Trophoblast cell (in vitro differentiated cells and primary cell): Measurements from ENCODE around the gene PCLO.
"Not testable (repeated sequence)": the region's sequence is repeated elsewhere in the genome, so short reads cannot be mapped to it uniquely, and the experiment has no call there.

Source experiments
- DNase-seq, 2 donors: peaks; one replicate each; pipeline ENCODE4 v3.0.0-alpha.2; 2016
- H2AFZ ChIP-seq: 2 replicates; pipeline ENCODE4 v1.6.1; 2013; ENCODE audit warnings: low read length, moderate library complexity, mild to moderate bottlenecking; ENCODE audit not compliant: insufficient read depth, poor library complexity
- H2AK5ac ChIP-seq: 2 replicates; pipeline ENCODE4 v1.6.1; 2013; ENCODE audit warnings: mild to moderate bottlenecking, low read length
- H2BK120ac ChIP-seq: 2 replicates; pipeline ENCODE4 v1.6.1; 2013; ENCODE audit warnings: low read length, mild to moderate bottlenecking, moderate library complexity; ENCODE audit not compliant: insufficient read depth, poor library complexity
- H2BK12ac ChIP-seq: 2 replicates; pipeline ENCODE4 v1.6.1; 2013; ENCODE audit warnings: mild to moderate bottlenecking, low read length, moderate library complexity
- H2BK5ac ChIP-seq: 2 replicates; pipeline ENCODE4 v1.6.1; 2013; ENCODE audit warnings: low read length, low read depth, moderate library complexity, mild to moderate bottlenecking; ENCODE audit not compliant: poor library complexity
- H3K14ac ChIP-seq: 2 replicates; pipeline ENCODE4 v1.6.1; 2013; ENCODE audit warnings: mild to moderate bottlenecking, low read length
- H3K18ac ChIP-seq: 2 replicates; pipeline ENCODE4 v1.6.1; 2013; ENCODE audit warnings: mild to moderate bottlenecking, low read length
- H3K23ac ChIP-seq: 2 replicates; pipeline ENCODE4 v1.6.1; 2013; ENCODE audit warnings: low read length
- H3K27ac ChIP-seq: 2 replicates; pipeline ENCODE4 v1.5.1; 2013; ENCODE audit warnings: low read depth, mild to moderate bottlenecking, inconsistent platforms, low read length, moderate library complexity
- H3K27me3 ChIP-seq: 2 replicates; pipeline ENCODE4 v1.6.1; 2013; ENCODE audit warnings: inconsistent platforms, mild to moderate bottlenecking, low read length, moderate library complexity; ENCODE audit not compliant: insufficient read depth
- H3K36me3 ChIP-seq, 2 experiments: 1 replicate in 1 of 2; 2 replicates in 1 of 2; pipeline ENCODE4 v1.6.1; 2013; ENCODE audit warnings: low read length in 2 of 2, mild to moderate bottlenecking in 2 of 2, moderate library complexity in 1 of 2; ENCODE audit not compliant: insufficient read depth in 2 of 2, control insufficient read depth in 1 of 2
- H3K4ac ChIP-seq: 2 replicates; pipeline ENCODE4 v1.6.1; 2013; ENCODE audit warnings: low read depth, mild to moderate bottlenecking, low read length, moderate library complexity
- H3K4me1 ChIP-seq, 2 experiments: 1 replicate in 1 of 2; 2 replicates in 1 of 2; pipeline ENCODE4 v1.6.1; 2013; ENCODE audit warnings: low read length in 2 of 2, mild to moderate bottlenecking in 2 of 2, moderate library complexity in 1 of 2; ENCODE audit not compliant: insufficient read depth in 2 of 2, control insufficient read depth in 1 of 2
- H3K4me2 ChIP-seq: 2 replicates; pipeline ENCODE4 v1.6.1; 2013; ENCODE audit warnings: inconsistent platforms, mild to moderate bottlenecking, low read length, moderate library complexity
- H3K4me3 ChIP-seq: 2 replicates; pipeline ENCODE4 v1.5.1; 2013; ENCODE audit warnings: mild to moderate bottlenecking, low read depth, low read length, inconsistent platforms
- H3K79me1 ChIP-seq: one replicate; pipeline ENCODE4 v1.6.1; 2013; ENCODE audit warnings: low read length
- H3K79me2 ChIP-seq: 2 replicates; pipeline ENCODE4 v1.6.1; 2013; ENCODE audit warnings: low read length, mild to moderate bottlenecking; ENCODE audit not compliant: control insufficient read depth, insufficient read depth, poor library complexity
- H3K9ac ChIP-seq: 2 replicates; pipeline ENCODE4 v1.6.1; 2013; ENCODE audit warnings: mild to moderate bottlenecking, low read length
- H3K9me3 ChIP-seq: 2 replicates; pipeline ENCODE4 v1.6.1; 2013; ENCODE audit warnings: low read depth, mild to moderate bottlenecking, control low read depth, inconsistent platforms, low read length; ENCODE audit not compliant: insufficient read depth
- H4K12ac ChIP-seq: 2 replicates; pipeline ENCODE4 v1.6.1; 2013; ENCODE audit warnings: low read depth, mild to moderate bottlenecking, low read length, moderate library complexity
- H4K8ac ChIP-seq: 2 replicates; pipeline ENCODE4 v1.6.1; 2013; ENCODE audit warnings: low read depth, mild to moderate bottlenecking, low read length, moderate library complexity
- H4K91ac ChIP-seq: one replicate; pipeline ENCODE4 v1.6.1; 2013; ENCODE audit warnings: low read depth, mild to moderate bottlenecking, low read length, moderate library complexity
- WGBS: extraction: QIAGEN DNeasy Blood & Tissue Kit; methylation state at CpG from one replicate; pipeline ENCODE4 v1.1.7; 2013; ENCODE audit warnings: missing lambda C conversion rate; ENCODE audit not compliant: insufficient read length, insufficient coverage; ENCODE audit errors: extremely low coverage; 5-methylcytosine and 5-hydroxymethylcytosine counted together

PCLO gene

DNA sequence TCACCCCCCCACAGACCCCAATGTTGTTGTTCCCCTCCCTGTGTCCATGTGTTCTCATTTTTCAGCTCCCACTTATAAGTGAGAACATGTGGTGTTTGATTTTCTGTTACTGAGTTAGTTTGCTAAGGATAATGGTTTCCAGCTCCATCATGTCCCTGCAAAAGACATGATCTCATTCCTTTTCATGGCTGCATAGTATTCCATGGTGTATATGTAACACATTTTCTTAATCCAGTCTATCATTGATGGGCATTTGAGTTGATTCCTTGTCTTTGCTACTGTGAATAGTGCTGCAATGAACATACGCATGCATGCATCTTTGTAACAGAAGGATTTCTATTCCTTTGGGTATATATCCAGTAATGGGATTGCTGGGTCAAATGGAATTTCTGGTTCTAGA lies 82.8 kb downstream of the PCLO start:
- not testable (repeated sequence) for H3K4me3 ChIP-seq, H4K8ac ChIP-seq, H2BK120ac ChIP-seq, H3K4me1 ChIP-seq, H3K79me2 ChIP-seq, H3K4ac ChIP-seq, DNase-seq, H2AFZ ChIP-seq, H2BK12ac ChIP-seq, H4K12ac ChIP-seq, H4K91ac ChIP-seq, H3K23ac ChIP-seq, H2BK5ac ChIP-seq, H3K79me1 ChIP-seq, H3K27ac ChIP-seq, H3K18ac ChIP-seq, H2AK5ac ChIP-seq, H3K36me3 ChIP-seq, H3K27me3 ChIP-seq, H3K9ac ChIP-seq, H3K9me3 ChIP-seq, H3K14ac ChIP-seq, H3K4me2 ChIP-seq
- WGBS, result no CpG with 5 or more reads among the region's 1 CpG

DNA sequence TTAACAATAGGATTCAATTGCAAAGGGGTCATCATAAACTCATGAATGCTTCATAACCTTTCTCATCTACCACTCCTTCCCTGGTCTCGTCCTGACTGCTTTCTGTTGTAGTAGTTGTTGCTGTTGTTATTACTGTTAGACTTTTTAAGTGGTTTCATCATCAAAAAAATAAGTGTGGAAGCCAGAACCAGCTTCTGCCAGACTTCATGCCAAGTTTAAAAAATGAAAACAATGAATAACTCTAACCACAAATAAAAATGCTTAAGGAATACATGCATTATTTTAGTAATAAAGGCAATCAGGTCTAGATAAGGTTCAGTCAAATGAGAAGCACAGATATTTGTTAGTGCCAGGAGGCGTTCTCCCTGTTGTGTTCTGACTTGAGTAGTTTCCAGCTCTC lies 85.4 kb downstream of the PCLO start:
- no peaks in the 10 kb centered on the region for H3K9me3 ChIP-seq
- H4K12ac ChIP-seq, result no peak overlapping the region
- no peak overlapping the region for H3K4me2 ChIP-seq
- no peak overlapping the region for H2BK12ac ChIP-seq
- H3K4ac ChIP-seq, result no peak overlapping the region
- no peak overlapping the region for H3K9ac ChIP-seq
- no CpG with 5 or more reads among the region's 2 CpGs for WGBS
- H3K79me1 ChIP-seq, result no peaks in the 10 kb centered on the region
- H4K8ac ChIP-seq, result no peak overlapping the region
- no peak overlapping the region for H3K14ac ChIP-seq
- H3K79me2 ChIP-seq, result no peaks in the 10 kb centered on the region
- DNase-seq, result no peak
- no peak overlapping the region for H3K27ac ChIP-seq
- no peak overlapping the region for H2AFZ ChIP-seq
- H3K4me3 ChIP-seq, result no peak overlapping the region
- no peak overlapping the region for H2BK120ac ChIP-seq
- no peaks in the 10 kb centered on the region for H3K27me3 ChIP-seq
- H3K4me1 ChIP-seq, result no peaks in the 10 kb centered on the region
- no peak overlapping the region for H2AK5ac ChIP-seq
- H3K36me3 ChIP-seq, result no peaks in the 10 kb centered on the region
- H4K91ac ChIP-seq, result no peak overlapping the region
- H3K18ac ChIP-seq, result no peak overlapping the region
- H2BK5ac ChIP-seq, result no peak overlapping the region
- no peak overlapping the region for H3K23ac ChIP-seq

DNA sequence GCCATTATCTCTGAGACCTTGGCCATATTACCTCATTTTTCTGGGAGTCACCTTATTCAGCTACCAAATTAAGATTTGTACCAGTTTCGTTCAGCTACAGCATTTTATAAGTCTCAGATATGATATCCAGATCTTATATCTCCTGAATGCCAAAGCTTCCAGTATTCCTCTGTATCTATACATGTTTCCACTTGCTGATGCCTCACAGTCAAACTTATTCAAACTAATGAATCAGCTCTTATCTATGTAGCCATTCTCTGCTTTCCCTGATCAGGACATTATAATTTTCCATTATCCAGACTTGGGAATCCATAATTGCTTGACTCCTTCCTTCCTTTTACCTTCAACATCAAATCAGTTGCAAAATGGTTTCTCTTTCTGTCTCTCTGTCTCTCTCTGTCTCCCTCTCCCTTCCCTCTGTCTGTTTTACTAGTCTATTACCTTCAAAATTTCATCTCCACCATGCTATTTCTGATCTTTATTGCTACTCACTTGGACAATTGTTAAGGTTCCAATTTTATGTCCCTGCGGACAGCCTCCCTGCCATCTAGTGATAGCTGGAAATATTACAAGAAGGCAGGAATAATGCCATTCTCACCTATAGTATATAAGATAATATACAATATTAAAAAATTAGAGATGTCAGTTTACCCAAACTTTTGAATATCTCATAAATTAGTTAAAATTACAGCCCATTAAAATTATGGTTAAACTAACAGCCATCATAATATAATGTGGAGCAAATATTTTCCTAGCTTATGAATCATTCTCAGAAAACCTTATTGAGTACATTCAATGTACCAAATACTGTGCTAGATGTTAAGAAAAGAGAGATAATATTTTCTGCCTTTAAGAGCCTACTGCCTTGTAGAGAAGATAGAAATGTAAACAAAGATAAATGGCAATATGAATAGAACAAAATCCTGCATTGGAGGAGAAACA lies 89.8 kb downstream of the PCLO start:
- no peak overlapping the region for H3K4me2 ChIP-seq
- no peak overlapping the region for H4K91ac ChIP-seq
- H3K9me3 ChIP-seq, result no peaks in the 10 kb centered on the region
- H3K9ac ChIP-seq, result no peak overlapping the region
- H3K4me3 ChIP-seq, result no peak overlapping the region
- no peak overlapping the region for H3K18ac ChIP-seq
- no peaks in the 10 kb centered on the region for H3K36me3 ChIP-seq
- H3K27ac ChIP-seq, result no peak overlapping the region
- H3K14ac ChIP-seq, result no peak overlapping the region
- H2BK12ac ChIP-seq, result no peak overlapping the region
- no peak overlapping the region for H4K8ac ChIP-seq
- peak in 1 of 2 donors; percentile 3 for DNase-seq
- no peak overlapping the region for H2AFZ ChIP-seq
- H4K12ac ChIP-seq, result no peak overlapping the region
- no peak overlapping the region for H2BK120ac ChIP-seq
- no peak overlapping the region for H2BK5ac ChIP-seq
- no CpG with 5 or more reads among the region's 2 CpGs for WGBS
- no peaks in the 10 kb centered on the region for H3K79me1 ChIP-seq
- no peaks in the 10 kb centered on the region for H3K4me1 ChIP-seq
- H3K79me2 ChIP-seq, result no peaks in the 10 kb centered on the region
- no peak overlapping the region for H3K23ac ChIP-seq
- H3K27me3 ChIP-seq, result no peaks in the 10 kb centered on the region
- no peak overlapping the region for H2AK5ac ChIP-seq
- H3K4ac ChIP-seq, result no peak overlapping the region

DNA sequence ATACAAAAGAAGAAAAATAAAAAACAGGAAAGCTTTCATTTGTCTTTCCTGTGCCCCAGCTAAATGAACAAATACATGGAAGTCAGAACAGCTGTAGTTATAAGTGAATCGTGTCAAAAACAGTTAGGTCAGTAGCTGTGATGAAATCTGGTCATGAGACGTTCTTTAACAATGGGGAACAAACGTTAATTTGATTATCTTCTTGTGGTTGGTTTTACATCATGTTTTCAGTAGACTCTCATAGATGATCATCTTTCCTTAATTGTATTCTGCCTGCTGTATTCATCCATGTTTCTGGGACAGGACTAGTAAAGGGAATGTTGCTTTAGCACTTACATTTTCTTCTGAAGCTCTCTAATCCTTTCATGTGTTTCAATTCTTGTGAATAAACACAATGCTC lies 97.0 kb downstream of the PCLO start:
- Histone ChIP-seq H3K79me2 (no peaks in the 10 kb centered on the region), H3K4ac (no peak overlapping the region), H3K9ac (no peak overlapping the region), H3K79me1 (no peaks in the 10 kb centered on the region), H4K8ac (no peak overlapping the region), H2AFZ (no peak overlapping the region), H3K27ac (no peak overlapping the region), H3K23ac (no peak overlapping the region), H3K27me3 (no peaks in the 10 kb centered on the region), H4K12ac (no peak overlapping the region), H3K14ac (no peak overlapping the region), H2BK5ac (no peak overlapping the region), H2BK120ac (no peak overlapping the region), H3K4me1 (no peaks in the 10 kb centered on the region), H3K4me2 (no peak overlapping the region), H2AK5ac (no peak overlapping the region), H3K18ac (no peak overlapping the region), H3K36me3 (no peaks in the 10 kb centered on the region), H3K9me3 (no peaks in the 10 kb centered on the region), H3K4me3 (no peak overlapping the region), H2BK12ac (no peak overlapping the region), H4K91ac (no peak overlapping the region)
- no peak for DNase-seq
- no CpG with 5 or more reads among the region's 3 CpGs for WGBS
